ENCODE results near the gene HES7.

Gene HES7

GRCh38 chr17:8072729-8073461, 51.0 kb downstream of the HES7 start:
- DNase-seq (ENCODE audit: low spot score), result no peak

- no peak for DNase-seq (ENCODE audit: low spot score)
Observed at GRCh38 chr17:8072341-8072728, 51.6 kb downstream of the HES7 start.

GRCh38 chr17:8071496-8071895, 52.4 kb downstream of the HES7 start:
- no peak for DNase-seq (ENCODE audit: low spot score)
